ENCODE data around the gene MFSD6.
A peak's percentile ranks its signal among the peaks of the same experiment; 100 is the strongest.

Gene MFSD6

DNA sequence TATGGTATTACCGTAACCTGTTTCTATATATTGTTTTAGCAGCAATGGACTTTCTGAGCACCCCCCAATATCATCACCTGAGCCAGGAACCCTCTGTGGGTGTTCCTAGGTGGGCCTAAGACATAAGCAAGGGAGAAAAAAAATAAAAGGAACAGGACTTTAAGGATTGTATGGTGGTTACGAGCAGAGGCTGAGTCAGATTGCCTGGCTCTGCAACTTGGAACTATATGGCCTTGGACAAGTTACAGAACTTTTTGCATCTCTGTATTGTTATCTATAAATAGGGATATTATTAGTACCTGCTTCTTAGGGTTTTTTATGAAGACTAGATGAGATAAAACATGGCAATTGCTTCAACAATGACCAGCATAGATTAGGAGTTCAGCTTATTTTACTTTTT is 34.9 kb downstream of the MFSD6 start:
- no peak for DNase-seq

DNA sequence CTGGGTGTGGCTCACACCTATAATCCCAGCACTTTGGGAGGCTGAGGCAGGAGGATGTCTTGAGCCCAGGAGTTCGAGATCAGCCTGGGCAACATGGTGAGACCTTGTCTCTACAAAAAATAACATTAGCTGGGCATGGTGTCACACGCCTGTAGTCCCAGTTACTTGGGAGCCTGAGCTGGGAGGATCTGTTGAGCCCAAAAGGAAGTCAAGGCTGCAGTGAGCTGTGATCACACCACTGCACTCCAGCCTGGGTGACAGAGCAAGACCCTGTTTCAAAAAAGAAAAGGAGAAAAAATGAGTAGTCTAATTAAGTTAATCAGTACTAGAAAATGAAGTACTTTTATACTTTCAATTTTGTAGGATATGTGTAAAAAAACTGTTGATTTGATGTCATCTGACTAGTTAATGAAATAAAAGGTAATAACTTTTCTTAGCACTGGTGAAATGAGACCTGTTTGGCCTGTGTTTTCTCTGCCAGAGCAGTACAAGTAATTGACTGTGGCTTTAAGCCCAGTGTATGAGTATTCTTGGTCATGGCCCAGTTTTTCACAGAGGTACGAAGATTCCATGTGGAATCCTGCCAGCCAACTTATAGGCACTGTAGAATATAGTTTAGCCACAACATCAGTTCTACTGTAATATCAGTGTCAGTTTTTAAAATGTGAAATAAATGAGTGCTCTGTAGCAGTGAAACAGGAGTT is 35.8 kb downstream of the MFSD6 start:
- DNase-seq, result no peak

DNA sequence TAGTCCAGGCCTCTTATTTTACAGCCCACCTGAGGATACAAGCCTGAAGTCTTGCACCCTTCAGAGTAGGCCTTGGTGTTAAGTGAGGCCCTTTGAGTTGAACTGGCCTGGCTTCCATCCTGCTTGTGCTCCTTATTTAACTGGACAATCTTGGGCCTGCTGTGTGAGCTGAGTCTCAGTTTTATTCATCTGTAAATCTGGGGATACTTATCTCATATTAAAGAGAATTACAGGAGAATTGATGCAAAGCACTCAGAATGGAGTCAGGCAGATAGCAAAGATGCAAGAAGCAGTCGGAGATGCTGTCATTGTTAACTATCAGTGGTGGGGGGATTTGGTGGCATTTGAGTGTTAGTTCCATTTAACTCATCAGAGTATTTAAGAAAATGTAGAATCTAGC is 36.8 kb downstream of the MFSD6 start:
- no peak for DNase-seq

DNA sequence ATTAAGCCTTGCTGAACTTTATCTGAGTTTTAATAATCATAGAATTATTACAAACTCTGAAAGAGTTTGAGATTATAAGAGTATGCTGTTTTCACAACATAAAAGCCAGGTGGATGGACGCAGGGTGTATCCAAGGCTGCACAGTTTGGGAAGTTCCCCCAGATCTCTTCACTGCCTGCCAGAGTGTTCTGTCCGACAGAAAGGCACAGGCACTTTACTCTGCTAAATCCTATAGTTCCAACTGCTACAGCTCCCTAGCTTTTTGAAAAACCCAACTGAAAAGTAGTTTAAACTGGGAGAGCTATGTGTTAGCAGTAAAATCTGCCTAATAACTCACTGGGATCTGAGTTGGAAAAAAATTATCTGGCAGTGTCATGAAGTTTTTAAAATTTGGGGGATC is 38.0 kb downstream of the MFSD6 start:
- no peak for DNase-seq

- DNase-seq, result no peak
These were observed 38.8 kb downstream of the MFSD6 start for GRCh38 chr2:190446750-190447516.

DNA sequence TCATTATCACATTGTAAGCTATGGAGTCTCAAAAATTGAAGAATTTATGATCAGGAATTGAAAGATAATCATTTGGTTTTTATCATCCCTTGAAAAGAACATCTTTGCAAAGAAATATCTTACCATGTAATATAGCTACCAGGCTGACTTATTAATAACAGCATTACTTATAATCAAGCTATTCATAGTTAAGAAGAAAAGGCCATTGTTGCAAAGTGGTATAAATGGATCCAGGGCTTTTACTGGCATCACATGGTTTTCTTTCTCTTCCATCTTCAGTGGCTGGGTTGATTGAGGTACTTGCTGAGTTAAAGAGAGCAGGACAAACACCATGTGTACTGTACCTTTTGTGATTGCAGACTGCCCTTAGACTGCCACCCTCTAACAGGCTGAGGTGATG is 39.6 kb downstream of the MFSD6 start:
- DNase-seq, result no peak

- DNase-seq, result no peak
These were observed 41.8 kb downstream of the MFSD6 start for GRCh38 chr2:190449925-190450324.

GRCh38 chr2:190450363-190450762 is 42.2 kb downstream of the MFSD6 start:
- DNase-seq, result no peak

DNA sequence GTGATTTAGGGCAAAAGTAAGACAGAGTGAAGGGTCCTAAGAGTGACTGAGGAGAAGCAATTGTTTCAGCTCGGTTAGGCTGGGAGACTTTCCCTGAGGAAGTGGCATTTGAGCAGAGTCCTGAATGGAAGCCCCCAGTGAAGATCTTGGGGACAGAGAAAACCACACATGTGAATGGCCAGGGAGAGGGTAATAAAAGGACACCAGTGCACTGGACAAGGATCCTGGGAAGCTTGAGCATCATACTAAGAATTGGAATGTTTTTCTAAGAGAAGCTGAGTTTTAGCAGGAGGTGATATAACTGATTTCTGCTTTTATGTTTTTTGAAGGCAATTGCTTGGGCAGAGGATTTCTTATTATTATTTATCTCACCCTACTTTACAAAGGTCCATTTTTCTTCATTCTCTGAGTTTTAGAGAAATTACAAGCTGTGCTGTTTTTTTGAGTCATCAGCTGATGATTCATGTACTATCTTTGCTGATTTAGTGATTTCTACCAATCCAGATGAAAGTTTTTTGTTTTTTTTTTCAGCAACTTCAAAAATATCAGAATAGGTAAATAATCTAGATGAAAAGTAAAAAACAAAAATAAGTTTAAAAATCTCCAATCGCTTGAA is 43.5 kb downstream of the MFSD6 start:
- DNase-seq, result no peak

- DNase-seq, result peak; percentile 2 to 9
These were observed 44.3 kb downstream of the MFSD6 start for GRCh38 chr2:190452433-190452832.

GRCh38 chr2:190454795-190455194 is 46.6 kb downstream of the MFSD6 start:
- DNase-seq, result no peak

GRCh38 chr2:190455358-190456095 is 47.4 kb downstream of the MFSD6 start:
- DNase-seq, result no peak

DNA sequence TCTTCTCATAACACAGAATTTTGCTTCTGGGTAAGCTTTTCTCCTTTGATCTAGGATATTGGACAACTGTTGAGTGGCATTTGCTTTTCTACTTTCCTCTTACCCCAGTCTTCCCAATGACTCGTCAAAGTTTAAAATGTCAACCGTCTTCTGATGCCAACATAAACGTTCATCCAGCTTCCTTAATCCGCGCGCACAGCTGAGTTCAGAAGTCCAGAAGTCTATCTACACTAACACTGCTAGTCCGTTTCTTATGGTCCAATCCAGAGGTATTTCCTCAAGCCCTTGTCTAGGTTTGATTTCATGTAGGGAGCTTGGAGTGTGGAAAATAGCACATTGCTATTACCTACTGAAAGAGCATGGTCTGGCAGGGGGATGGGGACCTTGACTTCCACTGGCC is 48.7 kb downstream of the MFSD6 start:
- no peak for DNase-seq

DNA sequence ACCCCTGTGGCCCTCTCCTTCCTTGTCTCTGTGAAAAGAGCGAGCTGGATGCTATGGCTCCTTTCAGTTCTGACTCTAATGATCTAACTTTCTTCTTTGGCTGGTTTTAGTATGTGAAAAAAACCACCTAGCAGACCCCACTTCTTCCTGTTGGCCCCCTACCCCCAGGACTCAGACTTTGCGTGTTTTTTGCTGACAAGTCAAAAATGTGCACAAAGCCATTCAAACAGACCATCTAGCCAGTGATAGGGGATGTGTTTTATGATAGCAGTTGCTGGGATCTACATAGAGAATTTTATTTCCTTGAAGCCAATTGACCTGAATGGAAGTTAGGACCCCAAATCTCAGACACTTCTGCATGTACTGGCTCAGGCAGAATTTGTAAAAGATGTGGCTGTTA is 49.1 kb downstream of the MFSD6 start:
- no peak for DNase-seq

GRCh38 chr2:190458352-190459107 is 50.4 kb downstream of the MFSD6 start:
- no peak for DNase-seq

- DNase-seq, result no peak
These were observed 51.7 kb downstream of the MFSD6 start for GRCh38 chr2:190459881-190460280.

DNA sequence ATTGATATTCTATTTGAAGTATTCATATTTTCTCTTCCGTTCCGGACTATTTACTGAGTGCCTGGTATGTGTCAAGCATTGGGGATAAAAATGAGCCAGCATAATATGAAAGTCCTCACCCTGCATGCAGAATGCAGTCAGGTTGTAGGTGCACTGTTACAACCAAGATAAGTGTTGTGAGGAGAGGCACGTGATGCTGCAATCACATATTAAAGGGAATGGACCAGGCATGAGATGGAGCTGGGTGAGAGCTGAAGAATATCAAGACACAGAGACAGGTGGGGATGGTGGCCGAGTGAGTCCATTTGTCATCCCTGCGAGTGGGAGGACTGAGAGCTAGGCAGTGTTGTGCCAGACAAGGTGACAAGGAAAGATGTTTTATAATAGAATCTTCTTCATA is 52.3 kb downstream of the MFSD6 start:
- DNase-seq, result no peak

GRCh38 chr2:190462181-190462580 is 54.0 kb downstream of the MFSD6 start:
- DNase-seq, result no peak

GRCh38 chr2:190462611-190463010 is 54.5 kb downstream of the MFSD6 start:
- no peak for DNase-seq

DNA sequence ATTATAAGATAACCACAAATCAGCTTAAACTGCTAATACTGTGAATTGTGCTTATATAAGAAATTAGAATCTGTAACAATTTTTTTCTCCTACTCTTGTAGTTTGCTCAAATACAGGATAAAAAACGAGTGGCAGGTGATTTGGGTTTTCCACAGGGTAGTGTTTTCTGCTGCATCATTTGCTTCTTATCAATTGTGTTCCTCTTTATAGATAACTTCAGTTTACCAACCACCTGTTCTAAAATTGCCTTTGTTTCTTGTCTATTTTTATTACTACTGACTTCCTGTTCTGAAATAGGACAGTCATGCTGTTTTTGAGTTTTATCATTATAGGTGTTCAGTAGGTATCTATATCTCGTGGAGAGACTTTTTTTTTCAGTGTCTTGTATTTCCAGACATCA is 56.9 kb downstream of the MFSD6 start:
- no peak for DNase-seq

DNA sequence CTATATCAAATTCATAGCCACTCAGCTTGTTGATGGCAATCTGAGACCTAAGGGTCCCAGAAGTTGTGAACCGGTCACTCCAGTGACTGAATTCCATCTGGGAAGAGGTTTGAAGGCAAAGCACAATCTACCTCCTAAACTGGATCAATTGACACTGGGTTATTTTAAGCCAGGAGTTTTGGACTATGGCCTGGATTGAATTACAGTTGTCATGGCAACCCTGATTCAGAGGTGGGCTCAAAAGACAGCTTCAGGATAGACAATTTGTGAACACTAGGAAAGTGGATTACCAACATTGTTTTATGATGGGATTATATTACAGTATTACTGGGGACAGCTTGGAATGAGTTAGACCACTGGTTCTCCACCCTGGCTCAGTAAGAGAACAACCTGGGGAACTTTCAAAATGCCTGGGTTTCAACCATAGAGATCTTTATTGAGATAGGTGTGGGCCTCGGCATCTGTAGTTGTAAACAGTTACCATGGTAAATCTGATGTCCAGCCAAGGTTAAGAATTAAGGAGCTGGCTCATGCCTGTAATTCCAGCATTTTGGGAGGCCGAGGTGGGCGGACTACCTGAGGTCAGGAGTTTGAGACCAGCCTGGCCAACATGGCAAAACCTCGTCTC is 58.8 kb downstream of the MFSD6 start:
- no peak for DNase-seq

- DNase-seq, result no peak
These were observed 59.5 kb downstream of the MFSD6 start for GRCh38 chr2:190467575-190468083.

Data from AML-193 (cell line).